ENCODE measurements around the gene CILP. TPM values are rescaled to one million over a fixed set of nuclear protein-coding genes. Genes with fewer than 3 reads are reported as not detected.

Gene CILP
- total RNA-seq, 1 experiment from 2014 or later, result 0.04 TPM

GRCh38 chr15:65213241-65213640 is 2.0 kb upstream of the CILP start:
- Mint-ChIP-seq H3K9me3 (no peaks in the 10 kb centered on the region), H3K4me3 (no peak overlapping the region), H3K27ac (no peak overlapping the region), H3K27me3 (ENCODE audit: low read depth) (peaks cover 3% of the 10 kb centered on the region), H3K4me1 (peaks cover 12 to 25% of the 10 kb centered on the region in 2 experiments), H3K36me3 (ENCODE audit: insufficient read depth in 1 of 3, low read depth in 3 of 3) (no peaks in the 10 kb centered on the region; a peak in 1 of 7 replicates)
- no peak for DNase-seq
- Histone ChIP-seq H2BK12ac (ENCODE audit: insufficient read length, low read depth, low read length) (no peak overlapping the region), H4K20me1 (ENCODE audit: control insufficient read depth, insufficient read depth, insufficient read length) (no peaks in the 10 kb centered on the region), H3K56ac (ENCODE audit: insufficient read length, low read depth, low read length) (no peak overlapping the region), H4K8ac (replicated peaks; ENCODE audit: insufficient read length, low read depth, low read length) (no peak overlapping the region), H3K4ac (ENCODE audit: low read depth, low read length) (no peak overlapping the region), H3K27ac (ENCODE audit: insufficient read length, low read depth, low read length) (no peak overlapping the region), H3K27me3 (ENCODE audit: insufficient read depth, low read length) (no peaks in the 10 kb centered on the region), H2AFZ (ENCODE audit: low read length) (no peak overlapping the region), H3K79me1 (ENCODE audit: insufficient read depth, low read depth, low read length, poor library complexity, severe bottlenecking) (no peaks in the 10 kb centered on the region), H4K91ac (ENCODE audit: insufficient read length, low read depth, low read length) (no peak overlapping the region), H2BK15ac (ENCODE audit: low read depth, low read length) (no peak overlapping the region), H3K18ac (ENCODE audit: insufficient read length, low read depth, low read length) (no peak overlapping the region), H2BK5ac (ENCODE audit: insufficient read length, low read length) (no peak overlapping the region), H3K4me1 (ENCODE audit: insufficient read depth, low read length) (no peaks in the 10 kb centered on the region), H2AK5ac (ENCODE audit: insufficient read length, low read length) (no peak overlapping the region), H3K23me2 (ENCODE audit: insufficient read length, low read depth, low read length, poor library complexity, severe bottlenecking) (no peaks in the 10 kb centered on the region), H2BK120ac (ENCODE audit: low read depth, low read length, poor library complexity, severe bottlenecking) (no peak overlapping the region), H3K14ac (ENCODE audit: insufficient read depth, low read length) (no peak overlapping the region), H2BK20ac (ENCODE audit: low read depth, low read length, poor library complexity, severe bottlenecking) (no peak overlapping the region), H3K4me2 (ENCODE audit: insufficient read depth, insufficient read length, low read length) (no peak overlapping the region), H3K79me2 (ENCODE audit: insufficient read depth, low read length) (no peaks in the 10 kb centered on the region), H3T11ph (ENCODE audit: low read length) (no peak overlapping the region), H3K9ac (ENCODE audit: extremely low read depth, insufficient read length, low read length) (no peak overlapping the region), H3K23ac (ENCODE audit: insufficient read length, low read depth, low read length) (no peak overlapping the region), H4K5ac (ENCODE audit: insufficient read length, low read depth, low read length) (no peak overlapping the region), H3K9me3 (ENCODE audit: control insufficient read depth, low read depth, low read length) (no peaks in the 10 kb centered on the region)
- no peak for TF ChIP-seq CTCF (conservative IDR thresholded peaks at IDR 0.05)
- no CpG with 5 or more reads among the region's 2 CpGs for WGBS (ENCODE audit: extremely low coverage, insufficient read length, low lambda C conversion rate)

Measured in H9 (cell line).